H1 (cell line): ENCODE data around the gene TPD52L1. TPM values are rescaled to one million over a fixed set of nuclear protein-coding genes. Genes with fewer than 3 reads are reported as not detected.

ENCODE experiments used
- CTCF ChIA-PET: fragments of 300-600 bp; sonication (Branson Sonifier 250); formaldehyde crosslinking; loops from one replicate; lab custom pipeline; 2021; ENCODE audit not compliant: partially characterized antibody; lab: Charles Lee
- POLR2A ChIA-PET: fragments of 300-600 bp; sonication (Branson Sonifier 250); formaldehyde crosslinking; loops from one replicate; lab custom pipeline; 2021; ENCODE audit warnings: inconsistent platforms; ENCODE audit not compliant: partially characterized antibody; lab: Charles Lee
- DNase-seq, 2 experiments: peaks; one replicate each; pipeline versions ENCODE4 v3.0.0 to v3.0.0-alpha.2; 2010 to 2022; ENCODE audit warnings: low spot score in 2 of 2, low read depth in 1 of 2, mixed read lengths in 1 of 2
- FAIRE-seq: peaks from 2 replicates; lab custom pipeline; 2011; peaks lifted over from hg19 to GRCh38; lab: Jason Lieb, UNC
- H2AFZ ChIP-seq: 2 replicates; pipeline ENCODE4 v1.8.1; 2012; ENCODE audit warnings: low read length, inconsistent platforms
- H2AK5ac ChIP-seq: 2 replicates; pipeline ENCODE4 v1.6.1; 2013; ENCODE audit warnings: low read depth, low read length
- H2BK120ac ChIP-seq: replicated peaks from 2 replicates; pipeline ENCODE3; 2013; ENCODE audit warnings: low read depth, low read length, inconsistent platforms
- H2BK12ac ChIP-seq: 2 replicates; pipeline ENCODE4 v1.6.1; 2013; ENCODE audit warnings: low read depth, low read length
- H2BK15ac ChIP-seq: 2 replicates; pipeline ENCODE4 v1.6.1; 2013; ENCODE audit warnings: low read length
- H2BK20ac ChIP-seq: 2 replicates; pipeline ENCODE4 v1.6.1; 2013; ENCODE audit warnings: low read length
- H2BK5ac ChIP-seq: 2 replicates; pipeline ENCODE4 v1.6.1; 2013; ENCODE audit warnings: low read depth, low read length
- H3K14ac ChIP-seq: 2 replicates; pipeline ENCODE4 v1.6.1; 2013; ENCODE audit warnings: inconsistent platforms; ENCODE audit not compliant: insufficient read length
- H3K18ac ChIP-seq: 2 replicates; pipeline ENCODE4 v1.6.1; 2013; ENCODE audit warnings: low read length; ENCODE audit errors: extremely low read depth
- H3K23ac ChIP-seq: 2 replicates; pipeline ENCODE4 v1.6.1; 2013; ENCODE audit warnings: inconsistent platforms; ENCODE audit not compliant: insufficient read length
- H3K23me2 ChIP-seq: 2 replicates; pipeline ENCODE4 v1.6.1; 2013; ENCODE audit warnings: low read depth, low read length
- H3K27ac ChIP-seq: 2 replicates; pipeline ENCODE4 v1.6.1; 2011; ENCODE audit warnings: low read depth, low read length, inconsistent platforms
- H3K27me3 ChIP-seq, 4 experiments: replicated peaks in 1 of 4; 1 replicate in 1 of 4; 2 replicates in 3 of 4; pipeline versions ENCODE4 v1.6.1 to v1.8.1; 2011 to 2013; ENCODE audit warnings: low read length in 3 of 4, mild to moderate bottlenecking in 3 of 4, inconsistent platforms in 2 of 4, mixed read lengths in 2 of 4, moderate library complexity in 1 of 4; ENCODE audit not compliant: control insufficient read depth in 3 of 4, insufficient read depth in 3 of 4; ENCODE audit errors: extremely low read depth in 1 of 4
- H3K36me3 ChIP-seq, 4 experiments: 2 replicates each; pipeline versions ENCODE4 v1.6.1 to v1.8.1; 2011 to 2013; ENCODE audit warnings: mild to moderate bottlenecking in 4 of 4, low read length in 3 of 4, moderate library complexity in 2 of 4, control low read depth in 1 of 4, inconsistent platforms in 1 of 4; ENCODE audit not compliant: insufficient read depth in 4 of 4, control insufficient read depth in 2 of 4
- H3K4ac ChIP-seq: replicated peaks from 2 replicates; pipeline ENCODE3; 2013; ENCODE audit warnings: low read length, low read depth, mixed read lengths, inconsistent platforms; ENCODE audit not compliant: insufficient read length
- H3K4me1 ChIP-seq, 4 experiments: replicated peaks in 1 of 4; 1 replicate in 1 of 4; 2 replicates in 3 of 4; pipeline versions ENCODE4 v1.6.1 to v1.8.1; 2011 to 2013; ENCODE audit warnings: low read length in 3 of 4, inconsistent platforms in 2 of 4, mixed read lengths in 1 of 4; ENCODE audit not compliant: insufficient read depth in 4 of 4, control insufficient read depth in 3 of 4
- H3K4me2 ChIP-seq, 2 experiments: 2 replicates each; pipeline versions ENCODE4 v1.6.1 to v1.8.1; 2011 to 2013; ENCODE audit warnings: low read depth in 2 of 2, low read length in 2 of 2, control low read depth in 1 of 2, inconsistent platforms in 1 of 2, mild to moderate bottlenecking in 1 of 2; ENCODE audit not compliant: insufficient read depth in 1 of 2
- H3K4me3 ChIP-seq, 4 experiments: fragments of 200-600, 300-600 bp in 1 of 4; sonication (generic), shearing (Covaris generic), sonication (Bioruptor Twin) in 1 of 4; 2 replicates each; pipeline versions ENCODE4 v1.5.1 to v1.8.1; 2011 to 2016; ENCODE audit warnings: low read length in 4 of 4, low read depth in 3 of 4, control low read depth in 2 of 4, inconsistent platforms in 2 of 4, mild to moderate bottlenecking in 2 of 4, mixed read lengths in 1 of 4, moderate library complexity in 1 of 4; ENCODE audit not compliant: insufficient read depth in 2 of 4; ENCODE audit errors: extremely low read depth in 1 of 4
- H3K56ac ChIP-seq: replicated peaks from 2 replicates; pipeline ENCODE3; 2013; ENCODE audit warnings: low read depth, mild to moderate bottlenecking, mixed read lengths, low read length, inconsistent platforms; ENCODE audit not compliant: insufficient read length
- H3K79me1 ChIP-seq: 2 replicates; pipeline ENCODE4 v1.6.1; 2013; ENCODE audit warnings: low read depth, low read length, control low read depth
- H3K79me2 ChIP-seq, 2 experiments: 2 replicates each; pipeline versions ENCODE4 v1.6.1 to v1.8.1; 2012 to 2013; ENCODE audit warnings: low read length in 2 of 2, mild to moderate bottlenecking in 2 of 2, inconsistent platforms in 1 of 2; ENCODE audit not compliant: insufficient read depth in 2 of 2, control insufficient read depth in 1 of 2
- H3K9ac ChIP-seq, 4 experiments: replicated peaks in 1 of 4; 1 replicate in 1 of 4; 2 replicates in 3 of 4; pipeline versions ENCODE4 v1.6.1 to v1.8.1; 2011 to 2013; ENCODE audit warnings: low read depth in 3 of 4, low read length in 3 of 4, control low read depth in 2 of 4, mild to moderate bottlenecking in 2 of 4, moderate library complexity in 2 of 4, inconsistent platforms in 1 of 4; ENCODE audit errors: extremely low read depth in 1 of 4
- H3K9me3 ChIP-seq, 2 experiments: 2 replicates each; pipeline versions ENCODE4 v1.6.1 to v1.8.1; 2012 to 2013; ENCODE audit warnings: mild to moderate bottlenecking in 2 of 2, moderate library complexity in 2 of 2, control low read depth in 1 of 2, inconsistent platforms in 1 of 2, low read depth in 1 of 2, low read length in 1 of 2, mixed read lengths in 1 of 2; ENCODE audit not compliant: insufficient read depth in 2 of 2
- H4K20me1 ChIP-seq, 2 experiments: replicated peaks in 1 of 2; 2 replicates each; pipeline versions ENCODE3 to v1.8.1; 2011 to 2013; ENCODE audit warnings: inconsistent platforms in 2 of 2, low read length in 2 of 2, mild to moderate bottlenecking in 1 of 2; ENCODE audit not compliant: insufficient read depth in 2 of 2, control insufficient read depth in 1 of 2
- H4K5ac ChIP-seq: 2 replicates; pipeline ENCODE4 v1.6.1; 2013; ENCODE audit warnings: low read length, low read depth, mixed read lengths, inconsistent platforms; ENCODE audit not compliant: insufficient read length
- H4K8ac ChIP-seq: 2 replicates; pipeline ENCODE4 v1.8.0; 2013; ENCODE audit warnings: mild to moderate bottlenecking, moderate library complexity, low read length, inconsistent platforms; ENCODE audit not compliant: insufficient read depth; ENCODE audit errors: extremely low read depth
- H4K91ac ChIP-seq: replicated peaks from 2 replicates; pipeline ENCODE3; 2013; ENCODE audit warnings: low read length, mixed read lengths, inconsistent platforms; ENCODE audit not compliant: insufficient read length
- BRCA1 ChIP-seq: IDR thresholded peaks from 2 replicates; pipeline ENCODE4 v1.6.1; 2012; ENCODE audit warnings: low read depth, low read length, improper control_type of control experiment
- CBX8 ChIP-seq: fragments of 300-800, 300-1000 bp; sonication (generic); IDR thresholded peaks from 2 replicates; pipeline ENCODE4 v1.7.1; 2016; ENCODE audit warnings: low read depth, low read length, borderline replicate concordance
- CEBPB ChIP-seq: IDR thresholded peaks from 2 replicates; pipeline ENCODE4 v1.6.1; 2012; ENCODE audit warnings: low read depth, low read length
- EGR1 ChIP-seq: IDR thresholded peaks from 2 replicates; pipeline ENCODE4 v1.6.1; 2011; ENCODE audit warnings: low read depth, low read length, borderline replicate concordance
- EP300 ChIP-seq, 2 experiments: IDR thresholded peaks; 1 replicate in 1 of 2; 2 replicates in 1 of 2; pipeline ENCODE4 v1.6.1; 2011 to 2012; ENCODE audit warnings: low read depth in 2 of 2, low read length in 2 of 2, mild to moderate bottlenecking in 2 of 2, borderline replicate concordance in 1 of 2, inconsistent platforms in 1 of 2, moderate library complexity in 1 of 2
- TAF1 ChIP-seq: IDR thresholded peaks from 2 replicates; pipeline ENCODE4 v1.6.1; 2011; ENCODE audit warnings: mild to moderate bottlenecking, low read depth, low read length
- TCF12 ChIP-seq: IDR thresholded peaks from 2 replicates; pipeline ENCODE4 v1.6.1; 2011; ENCODE audit warnings: low read depth, mild to moderate bottlenecking, low read length
- YY1 ChIP-seq: IDR thresholded peaks from 2 replicates; pipeline ENCODE4 v1.6.1; 2011; ENCODE audit warnings: low read depth, mild to moderate bottlenecking, low read length
- WGBS, 2 experiments: shearing (Covaris generic) in 1 of 2; methylation state at CpG; one replicate each; pipeline versions ENCODE4 v1.1.6 to v1.1.7; 2013 to 2015; ENCODE audit warnings: low lambda C conversion rate in 2 of 2, mixed read lengths in 2 of 2, inconsistent platforms in 1 of 2, low coverage in 1 of 2, missing lambda C conversion rate in 1 of 2; ENCODE audit not compliant: insufficient replicate concordance in 2 of 2, insufficient coverage in 1 of 2, insufficient read length in 1 of 2; ENCODE audit errors: extremely low coverage in 1 of 2, missing lambda C conversion rate in 1 of 2; 5-methylcytosine and 5-hydroxymethylcytosine counted together
- polyA plus RNA-seq, 7 experiments: library from polyadenylated mRNA; depleted of rRNA in 3 of 7; stranded (reverse) in 5 of 7; unstranded in 2 of 7; fragments of >200 nt in 5 of 7; fragments of 200-250 nt in 2 of 7; gene quantifications; 1 replicate in 5 of 7; 2 replicates in 1 of 7; 4 replicates in 1 of 7; pipeline versions ENCODE4 v1.2.1 to v1.2.3, GENCODE V29; 2011 to 2013; ENCODE audit warnings: missing spikeins in 2 of 7, mixed read lengths in 2 of 7
- total RNA-seq: library from RNA; stranded (reverse); fragmentation: NEBNext Ultra II Directional; extraction: Animal tissue kit (Norgen Biotek cat#: 25700); gene quantifications from 2 replicates; pipeline ENCODE4 v1.2.1, GENCODE V29; 2021

The TPD52L1 gene
- total and polyA plus RNA-seq, 2 of the 8 experiments (the other 6 are each of a cell fraction or from before 2014, with no cell fraction given), result 7.4 to 14.2 TPM

DNA sequence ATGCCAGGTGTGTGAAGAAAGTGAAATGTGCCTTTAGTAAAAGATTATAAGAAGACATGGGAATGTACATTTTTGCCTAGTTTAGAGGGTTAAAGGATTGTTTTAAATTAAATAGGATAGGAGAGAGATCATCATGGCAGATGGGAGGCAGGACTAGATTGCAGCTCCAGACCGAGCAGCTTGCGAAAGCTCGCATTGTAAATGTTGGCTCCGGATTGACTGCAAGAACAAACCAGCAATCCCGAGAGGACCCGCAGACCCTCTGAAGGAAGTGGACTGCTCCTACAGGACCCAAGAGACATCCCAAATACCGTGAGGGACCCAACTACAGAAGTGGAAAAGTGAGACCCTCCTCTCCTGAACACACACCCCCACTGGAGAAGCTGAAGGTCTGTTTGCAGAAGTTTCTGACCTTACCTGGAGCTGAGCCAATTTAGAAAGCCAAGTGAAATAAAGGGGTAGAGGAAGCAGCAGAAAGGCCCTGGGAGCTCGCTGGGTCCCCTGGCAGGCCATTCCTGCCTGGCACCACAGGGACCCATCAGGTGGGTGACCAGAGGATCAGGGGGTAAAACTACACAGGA is 30.0 kb upstream of the TPD52L1 start:
- H3K18ac ChIP-seq, result no peak overlapping the region
- CTCF ChIA-PET, result interaction anchor here (0.6 to 4.7 kb wide), 9 partner anchors 10 to 253 kb away, joined by 3 to 38 read pairs (median 4); partner anchors contain the start of gene TPD52L1
- FAIRE-seq, result no peak

More for the DNA sequence above, 30.0 kb upstream of the TPD52L1 start:
- H3K4me1 ChIP-seq, result peaks cover 0 to 9% (median 0%) of the 10 kb centered on the region in 4 experiments; a peak in 1 of 7 replicates
- H3K9me3 ChIP-seq, result peaks cover 0 to 7% of the 10 kb centered on the region in 2 experiments; a peak in 1 of 4 replicates
- no peak overlapping the region for H2BK20ac ChIP-seq
- no peak overlapping the region for H3K4ac ChIP-seq
- H4K5ac ChIP-seq, result no peak overlapping the region
- no peaks in the 10 kb centered on the region for H3K23me2 ChIP-seq
- no peak overlapping the region for H3K4me3 ChIP-seq
- TF ChIP-seq BRCA1 (no peak), EGR1 (no peak), CEBPB (no peak), TAF1 (no peak), YY1 (no peak), TCF12 (no peak), EP300 (IDR thresholded peaks at IDR 0.05; ENCODE audit: borderline replicate concordance in 1 of 2, low read depth in 2 of 2, low read length in 2 of 2) (no peak), CBX8 (no peak)
- TF ChIP-seq, all 59 proteins: peak for 0
- H3K27me3 ChIP-seq, result no peaks in the 10 kb centered on the region
- H3K14ac ChIP-seq, result no peak overlapping the region
- no peak overlapping the region for H2AFZ ChIP-seq
- H2BK5ac ChIP-seq, result no peak overlapping the region
- H3K79me2 ChIP-seq, result no peaks in the 10 kb centered on the region
- H2BK12ac ChIP-seq, result no peak overlapping the region
- H4K20me1 ChIP-seq, result no peaks in the 10 kb centered on the region
- H4K8ac ChIP-seq, result no peak overlapping the region
- no peak overlapping the region for H2BK15ac ChIP-seq
- no peak overlapping the region for H3K23ac ChIP-seq
- H3K79me1 ChIP-seq, result no peaks in the 10 kb centered on the region
- no peak overlapping the region for H3K4me2 ChIP-seq
- POLR2A ChIA-PET, result no interaction called here
- no peak overlapping the region for H3K27ac ChIP-seq
- no peak overlapping the region for H3K56ac ChIP-seq
- H2BK120ac ChIP-seq, result no peak overlapping the region
- WGBS, 2 experiments, result 95% methylated on average over 7 of the region's 8 CpGs; no CpG with 5 or more reads in 1 of the 2 experiments
- no peak overlapping the region for H3K9ac ChIP-seq
- DNase-seq, result no peak
- no peak overlapping the region for H2AK5ac ChIP-seq
- no peak overlapping the region for H4K91ac ChIP-seq
- H3K36me3 ChIP-seq, result no peaks in the 10 kb centered on the region
